GM12801 (cell line): ENCODE data around the gene LRBA.

Experiments used
- TF ChIP-seq, protein P1 (sequence below): IDR thresholded peaks from one replicate; pipeline ENCODE4 v1.5.1; 2011; ENCODE audit warnings: control low read depth; ENCODE audit not compliant: insufficient read length; ENCODE audit errors: extremely low read depth

Gene LRBA

DNA sequence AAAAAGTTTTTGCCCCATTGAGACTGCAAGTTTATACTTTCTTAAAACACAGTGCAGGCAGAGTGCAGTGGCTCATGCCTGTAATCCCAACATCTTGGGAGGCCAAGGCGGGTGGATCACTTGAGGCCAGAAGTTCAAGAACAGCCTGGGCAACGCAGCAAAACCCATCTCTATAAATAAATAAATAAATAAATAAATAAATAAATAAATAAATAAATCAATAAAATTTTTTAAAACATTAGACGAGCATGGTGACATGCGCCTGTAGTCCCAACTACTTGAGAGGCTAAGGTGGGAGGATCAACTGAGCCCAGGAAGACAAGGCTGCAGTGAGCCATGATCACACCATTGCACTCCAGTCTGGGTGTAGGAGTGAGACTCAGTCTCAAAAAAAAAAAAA lies 213.3 kb downstream of the LRBA start:
- TF ChIP-seq, protein P1, sequence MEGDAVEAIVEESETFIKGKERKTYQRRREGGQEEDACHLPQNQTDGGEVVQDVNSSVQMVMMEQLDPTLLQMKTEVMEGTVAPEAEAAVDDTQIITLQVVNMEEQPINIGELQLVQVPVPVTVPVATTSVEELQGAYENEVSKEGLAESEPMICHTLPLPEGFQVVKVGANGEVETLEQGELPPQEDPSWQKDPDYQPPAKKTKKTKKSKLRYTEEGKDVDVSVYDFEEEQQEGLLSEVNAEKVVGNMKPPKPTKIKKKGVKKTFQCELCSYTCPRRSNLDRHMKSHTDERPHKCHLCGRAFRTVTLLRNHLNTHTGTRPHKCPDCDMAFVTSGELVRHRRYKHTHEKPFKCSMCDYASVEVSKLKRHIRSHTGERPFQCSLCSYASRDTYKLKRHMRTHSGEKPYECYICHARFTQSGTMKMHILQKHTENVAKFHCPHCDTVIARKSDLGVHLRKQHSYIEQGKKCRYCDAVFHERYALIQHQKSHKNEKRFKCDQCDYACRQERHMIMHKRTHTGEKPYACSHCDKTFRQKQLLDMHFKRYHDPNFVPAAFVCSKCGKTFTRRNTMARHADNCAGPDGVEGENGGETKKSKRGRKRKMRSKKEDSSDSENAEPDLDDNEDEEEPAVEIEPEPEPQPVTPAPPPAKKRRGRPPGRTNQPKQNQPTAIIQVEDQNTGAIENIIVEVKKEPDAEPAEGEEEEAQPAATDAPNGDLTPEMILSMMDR, result no peak

DNA sequence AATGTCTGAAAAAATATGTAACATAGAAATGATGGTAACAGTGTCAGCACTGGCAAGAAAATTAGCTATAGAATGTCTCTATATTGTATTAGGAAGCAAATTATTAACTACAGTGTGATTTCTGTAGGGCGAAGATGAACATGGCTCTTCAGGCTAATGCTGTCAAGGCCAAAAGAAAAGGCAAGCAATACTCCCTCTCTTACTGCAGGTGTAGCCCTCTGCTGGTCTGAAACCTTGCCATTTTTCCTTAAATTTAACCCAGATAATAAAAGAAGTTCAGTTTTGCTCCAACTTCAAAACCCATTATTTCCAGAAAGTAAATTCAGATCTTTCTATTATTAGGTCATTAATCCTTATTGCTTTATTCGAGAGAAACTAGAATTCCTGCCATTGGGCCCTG lies 215.9 kb downstream of the LRBA start:
- TF ChIP-seq, protein P1, result no peak

DNA sequence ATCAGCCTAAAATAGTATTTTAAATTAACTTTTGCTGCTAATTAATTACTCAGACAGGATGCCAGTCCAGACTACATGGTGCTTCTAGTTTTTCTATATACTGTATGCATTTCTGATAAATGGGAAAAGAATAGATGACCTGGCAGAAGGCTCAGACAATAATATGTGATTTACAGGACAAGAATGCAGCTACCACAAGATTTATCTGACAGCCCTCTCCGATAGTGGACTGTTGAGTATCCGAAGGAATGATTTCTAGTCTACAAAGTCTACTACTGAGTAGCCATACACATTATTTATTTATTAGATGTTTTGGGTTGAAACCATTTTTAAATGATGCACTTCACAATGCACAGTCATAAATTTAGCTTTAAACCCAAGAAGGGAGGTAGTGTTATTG lies 220.4 kb downstream of the LRBA start:
- TF ChIP-seq, protein P1, result no peak

DNA sequence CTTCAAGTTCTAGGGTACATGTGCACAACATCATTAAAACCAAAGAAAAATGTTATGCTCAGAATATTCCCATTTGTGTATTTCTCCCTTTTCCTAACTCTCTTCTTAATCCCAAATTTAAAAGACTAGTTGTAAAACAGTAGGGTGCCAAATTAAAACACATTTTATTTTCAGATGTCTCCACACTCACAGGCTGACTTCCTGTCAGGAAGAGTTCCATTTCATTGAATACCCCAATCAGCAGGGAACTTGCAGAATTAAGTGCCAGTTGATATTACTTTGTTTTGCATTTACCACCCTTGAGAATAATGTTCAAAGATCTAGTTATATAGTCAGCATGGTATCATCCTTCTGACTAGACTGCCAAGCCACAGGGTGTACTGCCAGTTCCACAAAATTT lies 225.2 kb downstream of the LRBA start:
- TF ChIP-seq, protein P1, result no peak

DNA sequence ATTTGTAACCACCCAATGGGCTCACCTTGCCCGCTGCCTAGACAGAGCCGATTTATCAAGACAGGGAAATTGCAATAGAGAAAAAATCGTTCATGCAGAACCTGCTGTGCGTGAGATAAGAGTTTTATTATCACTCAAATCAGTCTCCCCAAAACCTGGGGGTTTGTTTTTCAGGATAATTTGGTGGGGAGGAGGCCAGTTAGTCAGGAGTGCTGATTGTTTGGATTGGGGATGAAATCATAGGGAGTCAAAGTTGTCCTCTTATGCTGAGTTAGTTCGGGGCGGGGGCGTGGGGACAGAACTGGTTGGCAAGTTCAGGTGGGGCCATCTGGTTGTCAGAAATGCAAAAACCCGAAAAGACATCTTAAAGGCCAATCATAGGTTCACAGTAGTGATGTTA lies 230.1 kb downstream of the LRBA start:
- TF ChIP-seq, protein P1, result no peak

DNA sequence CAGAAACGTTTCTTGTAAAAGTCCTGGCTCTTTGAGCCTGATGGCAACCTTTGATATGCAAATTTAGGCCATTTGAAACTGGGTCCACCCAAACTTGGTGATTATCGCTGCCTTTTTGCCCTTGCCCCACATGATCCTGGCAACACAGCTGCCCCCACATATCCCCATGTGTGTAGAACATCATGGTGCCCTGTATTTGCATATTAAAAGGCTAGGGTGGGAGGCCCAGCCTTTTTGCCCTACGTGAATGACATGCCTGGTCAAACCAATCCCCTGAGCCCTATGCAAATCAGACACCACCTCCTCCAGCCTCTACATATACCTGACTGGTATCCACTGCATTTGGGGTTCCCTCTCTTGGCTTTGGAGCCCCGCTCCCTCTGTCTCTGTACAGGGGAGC lies 230.8 kb downstream of the LRBA start:
- TF ChIP-seq, protein P1, result no peak

DNA sequence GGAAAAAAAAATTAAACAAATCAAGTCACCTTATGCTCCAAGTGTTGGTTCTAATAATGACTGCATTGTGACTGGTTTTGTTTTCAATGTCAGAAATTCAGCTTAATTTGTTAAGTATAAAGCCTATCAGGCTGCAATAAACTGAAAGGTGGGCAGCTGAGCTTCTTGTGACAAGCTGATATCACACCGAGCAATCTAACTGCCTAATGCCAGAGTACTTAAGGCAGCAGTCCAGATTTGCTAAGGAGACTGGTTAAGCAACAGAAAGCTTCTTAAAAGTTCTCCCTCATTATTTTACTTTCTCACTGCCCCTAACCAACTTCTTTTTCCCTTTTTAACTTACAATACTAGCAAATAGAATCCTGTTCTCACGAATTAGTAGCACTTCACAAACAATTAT lies 232.2 kb downstream of the LRBA start:
- TF ChIP-seq, protein P1, result no peak

DNA sequence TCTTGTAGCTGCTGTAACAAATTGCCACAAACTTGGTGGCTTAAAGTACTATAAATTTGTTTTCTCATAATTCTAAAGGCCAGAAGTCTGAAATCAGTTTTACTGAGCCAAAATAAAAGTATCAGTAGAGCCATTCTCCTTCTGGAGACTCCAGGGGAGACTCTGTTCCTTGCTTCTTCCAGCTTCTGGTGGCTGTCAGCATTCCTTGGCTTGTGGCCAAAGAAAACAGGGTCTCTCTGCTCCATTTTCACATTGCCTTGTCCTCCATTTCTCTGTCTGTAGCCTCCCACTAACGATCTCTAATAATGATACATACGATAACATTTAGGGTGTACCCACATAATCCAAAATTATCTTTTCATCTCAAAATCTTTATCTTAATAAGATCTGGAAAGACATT lies 232.8 kb downstream of the LRBA start:
- TF ChIP-seq, protein P1, result no peak
